Caco-2 (cell line): Measurements from ENCODE around the gene USP34. TPM values are rescaled to one million over a fixed set of nuclear protein-coding genes. Genes with fewer than 3 reads are reported as not detected.

Experiments used
- BruUV-seq: library from RNA; stranded (reverse); fragments of 400-500 nt; replicated peaks from 2 replicates; lab custom pipeline; 2021; lab: Mats Ljungman, UMichigan
- CTCF ChIA-PET: fragments of 300-600 bp; sonication (Branson Sonifier 250); formaldehyde crosslinking; loops from one replicate; lab custom pipeline; 2022; ENCODE audit warnings: antibody characterized with exemption; lab: Charles Lee
- POLR2A ChIA-PET: fragments of 300-600 bp; sonication (Branson Sonifier 250); formaldehyde crosslinking; loops from one replicate; lab custom pipeline; 2022; ENCODE audit warnings: antibody characterized with exemption; lab: Charles Lee
- DNase-seq, 2 experiments: peaks; one replicate each; pipeline versions ENCODE4 v3.0.0 to v3.0.0-alpha.2; 2020 to 2022
- H3K27me3 ChIP-seq: replicated peaks from 2 replicates; pipeline ENCODE4 v1.6.0; 2011; ENCODE audit warnings: low read length; ENCODE audit not compliant: control insufficient read depth, insufficient read depth
- H3K36me3 ChIP-seq: 2 replicates; pipeline ENCODE4 v1.5.1; 2011; ENCODE audit warnings: low read length; ENCODE audit not compliant: control insufficient read depth, insufficient read depth
- H3K4me1 ChIP-seq: fragments of 250-450 bp; sonication (Bioruptor Pico); 2 replicates; pipeline ENCODE4 v1.5.1; 2020; ENCODE audit warnings: mild to moderate bottlenecking
- H3K4me3 ChIP-seq: 2 replicates; pipeline ENCODE4 v1.5.1; 2011; ENCODE audit warnings: low read depth, mild to moderate bottlenecking, control low read depth, low read length
- H3K9me3 ChIP-seq: fragments of 250-450 bp; sonication (Bioruptor Pico); 2 replicates; pipeline ENCODE4 v1.5.1; 2020; ENCODE audit warnings: mild to moderate bottlenecking, moderate library complexity
- H3K27ac Mint-ChIP-seq: one replicate; pipeline ENCODE4 v1.8.0; 2022; ENCODE audit warnings: mixed read lengths; ENCODE audit not compliant: unreplicated experiment
- H3K27me3 Mint-ChIP-seq: one replicate; pipeline ENCODE4 v1.8.0; 2022; ENCODE audit warnings: mixed read lengths; ENCODE audit not compliant: insufficient read depth, unreplicated experiment
- H3K36me3 Mint-ChIP-seq: one replicate; pipeline ENCODE4 v1.8.0; 2022; ENCODE audit warnings: mild to moderate bottlenecking, mixed read lengths; ENCODE audit not compliant: insufficient read depth, unreplicated experiment
- H3K4me1 Mint-ChIP-seq: one replicate; pipeline ENCODE4 v1.8.0; 2022; ENCODE audit warnings: low read depth, mixed read lengths; ENCODE audit not compliant: unreplicated experiment
- H3K4me3 Mint-ChIP-seq: one replicate; pipeline ENCODE4 v1.8.0; 2022; ENCODE audit warnings: mild to moderate bottlenecking, moderate library complexity, mixed read lengths; ENCODE audit not compliant: unreplicated experiment
- H3K9me3 Mint-ChIP-seq: one replicate; pipeline ENCODE4 v1.8.0; 2022; ENCODE audit warnings: mixed read lengths; ENCODE audit not compliant: unreplicated experiment
- intact Hi-C: fragments of 100-400 bp; cut with micrococcal nuclease; formaldehyde crosslinking; loops from one replicate; pipeline ENCODE4 v1.10.0; 2022; ENCODE audit not compliant: unreplicated experiment
- total RNA-seq: library from RNA; stranded (reverse); gene quantifications from 2 replicates; pipeline ENCODE4 v1.2.3, GENCODE V29; 2022
- TF ChIP-seq, protein P1 (sequence below), 2 experiments: fragments of 200-600 bp in 1 of 2; IDR thresholded peaks; 1 replicate in 1 of 2; 2 replicates in 1 of 2; pipeline versions ENCODE4 v1.5.1 to v1.8.0; 2011 to 2022; ENCODE audit warnings: antibody characterized with exemption in 1 of 2, control low read depth in 1 of 2, inconsistent platforms in 1 of 2, low read depth in 1 of 2, low read length in 1 of 2, mild to moderate bottlenecking in 1 of 2, moderate library complexity in 1 of 2; ENCODE audit not compliant: insufficient read depth in 1 of 2, severe bottlenecking in 1 of 2, unreplicated experiment in 1 of 2

The USP34 gene
- total RNA-seq, 1 experiment from 2014 or later = 100 TPM

GRCh38 chr2:61247204-61247812 is 223.6 kb downstream of the USP34 start:
- Mint-ChIP-seq H3K4me1 (peaks cover 7% of the 10 kb centered on the region), H3K36me3 (peaks cover 44% of the 10 kb centered on the region), H3K4me3 (no peak overlapping the region), H3K27ac (no peak overlapping the region), H3K9me3 (no peaks in the 10 kb centered on the region), H3K27me3 (no peaks in the 10 kb centered on the region)
- Histone ChIP-seq H3K4me1 (no peaks in the 10 kb centered on the region), H3K27me3 (no peaks in the 10 kb centered on the region), H3K9me3 (no peaks in the 10 kb centered on the region), H3K36me3 (peaks cover 2% of the 10 kb centered on the region; the same call in 1 of the 2 replicates), H3K4me3 (no peak overlapping the region)
- intact Hi-C loops = no loop called here
- DNase-seq = no peak
- ChIA-PET POLR2A (no interaction called here), CTCF (no interaction called here)
- BruUV-seq = no TSS peak
- TF ChIP-seq, protein P1, sequence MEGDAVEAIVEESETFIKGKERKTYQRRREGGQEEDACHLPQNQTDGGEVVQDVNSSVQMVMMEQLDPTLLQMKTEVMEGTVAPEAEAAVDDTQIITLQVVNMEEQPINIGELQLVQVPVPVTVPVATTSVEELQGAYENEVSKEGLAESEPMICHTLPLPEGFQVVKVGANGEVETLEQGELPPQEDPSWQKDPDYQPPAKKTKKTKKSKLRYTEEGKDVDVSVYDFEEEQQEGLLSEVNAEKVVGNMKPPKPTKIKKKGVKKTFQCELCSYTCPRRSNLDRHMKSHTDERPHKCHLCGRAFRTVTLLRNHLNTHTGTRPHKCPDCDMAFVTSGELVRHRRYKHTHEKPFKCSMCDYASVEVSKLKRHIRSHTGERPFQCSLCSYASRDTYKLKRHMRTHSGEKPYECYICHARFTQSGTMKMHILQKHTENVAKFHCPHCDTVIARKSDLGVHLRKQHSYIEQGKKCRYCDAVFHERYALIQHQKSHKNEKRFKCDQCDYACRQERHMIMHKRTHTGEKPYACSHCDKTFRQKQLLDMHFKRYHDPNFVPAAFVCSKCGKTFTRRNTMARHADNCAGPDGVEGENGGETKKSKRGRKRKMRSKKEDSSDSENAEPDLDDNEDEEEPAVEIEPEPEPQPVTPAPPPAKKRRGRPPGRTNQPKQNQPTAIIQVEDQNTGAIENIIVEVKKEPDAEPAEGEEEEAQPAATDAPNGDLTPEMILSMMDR (IDR thresholded peaks at IDR 0.05; ENCODE audit: insufficient read depth in 1 of 2, low read depth in 1 of 2, low read length in 1 of 2, severe bottlenecking in 1 of 2, unreplicated experiment in 1 of 2) = no peak

- H3K4me3 ChIP-seq = no peak overlapping the region
- no peak overlapping the region for H3K4me3 Mint-ChIP-seq
- H3K36me3 Mint-ChIP-seq = peaks cover 58% of the 10 kb centered on the region
- no peaks in the 10 kb centered on the region; the same call in 1 of the 2 replicates for H3K36me3 ChIP-seq
- H3K4me1 Mint-ChIP-seq = no peaks in the 10 kb centered on the region
- ChIA-PET POLR2A (no interaction called here), CTCF (no interaction called here)
- no peaks in the 10 kb centered on the region for H3K27me3 ChIP-seq
- intact Hi-C loops = no loop called here
- TF ChIP-seq, protein P1 (IDR thresholded peaks at IDR 0.05; ENCODE audit: insufficient read depth in 1 of 2, low read depth in 1 of 2, low read length in 1 of 2, severe bottlenecking in 1 of 2, unreplicated experiment in 1 of 2) = no peak
- no peaks in the 10 kb centered on the region for H3K27me3 Mint-ChIP-seq
- H3K4me1 ChIP-seq = no peaks in the 10 kb centered on the region
- no TSS peak for BruUV-seq
- DNase-seq = no peak
- H3K9me3 Mint-ChIP-seq = no peaks in the 10 kb centered on the region
- H3K27ac Mint-ChIP-seq = no peak overlapping the region
- no peaks in the 10 kb centered on the region for H3K9me3 ChIP-seq
Observed at GRCh38 chr2:61244694-61245093, 226.2 kb downstream of the USP34 start.

GRCh38 chr2:61241266-61241665 is 229.6 kb downstream of the USP34 start:
- no peak overlapping the region for H3K27ac Mint-ChIP-seq
- POLR2A ChIA-PET = no interaction called here

More at GRCh38 chr2:61241266-61241665, 229.6 kb downstream of the USP34 start:
- Histone ChIP-seq H3K4me1 (no peaks in the 10 kb centered on the region), H3K9me3 (no peaks in the 10 kb centered on the region), H3K4me3 (no peak overlapping the region), H3K27me3 (no peaks in the 10 kb centered on the region), H3K36me3 (no peaks in the 10 kb centered on the region)
- TF ChIP-seq, protein P1 (IDR thresholded peaks at IDR 0.05; ENCODE audit: insufficient read depth in 1 of 2, low read depth in 1 of 2, low read length in 1 of 2, severe bottlenecking in 1 of 2, unreplicated experiment in 1 of 2) = no peak
- H3K4me1 Mint-ChIP-seq = no peaks in the 10 kb centered on the region
- H3K4me3 Mint-ChIP-seq = no peak overlapping the region
- CTCF ChIA-PET = no interaction called here
- intact Hi-C loops = no loop called here
- DNase-seq = no peak
- H3K27me3 Mint-ChIP-seq = no peaks in the 10 kb centered on the region
- peaks cover 61% of the 10 kb centered on the region for H3K36me3 Mint-ChIP-seq
- H3K9me3 Mint-ChIP-seq = no peaks in the 10 kb centered on the region
- no TSS peak for BruUV-seq
